ENCODE measurements around the gene AIMP1. TPM values are rescaled to one million over a fixed set of nuclear protein-coding genes. Genes with fewer than 3 reads are reported as not detected.

Gene AIMP1
- total RNA-seq, 1 donor from 2014 or later, result 14.9 TPM

- peak overlapping the region in 1 of 2 donors; percentile 15 for H3K4me3 ChIP-seq
- H3K4me1 ChIP-seq, result peaks cover 0 to 42% of the 10 kb centered on the region in 2 donors
- no peak for DNase-seq (ENCODE audit: low spot score in 2 of 2)
- H3K36me3 ChIP-seq, result no peaks in the 10 kb centered on the region
- H3K27me3 ChIP-seq, result no peaks in the 10 kb centered on the region
- TF ChIP-seq CTCF (IDR thresholded peaks at IDR 0.05), result no peak
- intact Hi-C loops (cut with DNase I), result loop anchor here (10.0 kb wide), 2 partner anchors 388 to 1168 kb away; partner anchors contain the start of gene TET2
- H3K9me3 ChIP-seq, result no peaks in the 10 kb centered on the region
- peak overlapping the region; percentile 74 to 80 for H3K27ac ChIP-seq
Measured at GRCh38 chr4:106312377-106312776, 4.0 kb upstream of the AIMP1 start.

- no peaks in the 10 kb centered on the region for H3K27me3 ChIP-seq
- no peaks in the 10 kb centered on the region for H3K9me3 ChIP-seq
- intact Hi-C loops (cut with DNase I), result loop anchor here (10.0 kb wide), 2 partner anchors 388 to 1168 kb away; partner anchors contain the start of gene TET2
- peak overlapping the region; percentile 41 to 80 for H3K27ac ChIP-seq
- peaks cover 3 to 49% of the 10 kb centered on the region in 2 donors for H3K4me1 ChIP-seq
- TF ChIP-seq CTCF (IDR thresholded peaks at IDR 0.05), result no peak
- DNase-seq (ENCODE audit: low spot score in 2 of 2), result no peak
- H3K4me3 ChIP-seq, result no peak overlapping the region
- H3K36me3 ChIP-seq, result no peaks in the 10 kb centered on the region
Measured at GRCh38 chr4:106312997-106313522, 3.3 kb upstream of the AIMP1 start.

GRCh38 chr4:106314960-106315359, 1.4 kb upstream of the AIMP1 start:
- intact Hi-C loops (cut with DNase I), result loop anchor here (5.0 to 10.0 kb wide), 4 partner anchors 43 to 1170 kb away; partner anchors contain the start of genes GSTCD, INTS12 and TET2
- peaks cover 3 to 39% of the 10 kb centered on the region in 2 donors for H3K4me1 ChIP-seq

GRCh38 chr4:106315476-106315967, 828 bp upstream of the AIMP1 start:
- H3K4me1 ChIP-seq, result peaks cover 3 to 35% of the 10 kb centered on the region in 2 donors

More at GRCh38 chr4:106314960-106315359, 1.4 kb upstream of the AIMP1 start:
- no peak for DNase-seq (ENCODE audit: low spot score in 2 of 2)
- TF ChIP-seq CTCF (IDR thresholded peaks at IDR 0.05), result no peak
- Histone ChIP-seq H3K4me3 (peak overlapping the region; percentile 70 to 87), H3K27ac (peak overlapping the region; percentile 89 to 97), H3K9me3 (no peaks in the 10 kb centered on the region), H3K27me3 (no peaks in the 10 kb centered on the region), H3K36me3 (no peaks in the 10 kb centered on the region)

GRCh38 chr4:106316773-106317409, 541 bp downstream of the AIMP1 start:
- Histone ChIP-seq H3K9me3 (no peaks in the 10 kb centered on the region), H3K36me3 (peaks cover 6 to 8% of the 10 kb centered on the region in 2 donors), H3K4me3 (peak overlapping the region; percentile 70 to 87), H3K4me1 (peaks cover 3 to 27% of the 10 kb centered on the region in 2 donors), H3K27ac (peak overlapping the region; percentile 89 to 97), H3K27me3 (no peaks in the 10 kb centered on the region)
- intact Hi-C loops (cut with DNase I), result loop anchor here (2.0 to 10.0 kb wide), 5 partner anchors 45 to 1172 kb away; partner anchors contain the start of genes GSTCD, INTS12 and TET2
- TF ChIP-seq CTCF (IDR thresholded peaks at IDR 0.05), result no peak
- DNase-seq (ENCODE audit: low spot score in 2 of 2), result no peak

More at GRCh38 chr4:106315476-106315967, 828 bp upstream of the AIMP1 start:
- DNase-seq (ENCODE audit: low spot score in 2 of 2), result no peak
- Histone ChIP-seq H3K27ac (peak overlapping the region; percentile 89 to 97), H3K36me3 (no peaks in the 10 kb centered on the region), H3K9me3 (no peaks in the 10 kb centered on the region), H3K27me3 (no peaks in the 10 kb centered on the region), H3K4me3 (peak overlapping the region; percentile 70 to 87)
- intact Hi-C loops (cut with DNase I), result loop anchor here (5.0 to 10.0 kb wide), 4 partner anchors 43 to 1171 kb away; partner anchors contain the start of genes GSTCD, INTS12 and TET2
- TF ChIP-seq CTCF (IDR thresholded peaks at IDR 0.05), result no peak

Measured in ascending aorta (tissue), 2 donors.